Gastrocnemius medialis (tissue), 4 donors: ENCODE data around the gene PODN. TPM values are rescaled to one million over a fixed set of nuclear protein-coding genes. Genes with fewer than 3 reads are reported as not detected.

ENCODE experiments used
- ATAC-seq, 2 donors: fragments of 150-250 bp; one replicate each; pipeline ENCODE4 v1.9.1; 2016
- DNase-seq, 2 donors: peaks; one replicate each; pipeline ENCODE4 v3.0.0-alpha.2; 2019
- H3K27ac ChIP-seq, 4 donors: fragments of 200-600 bp; sonication (generic); 1 replicate in 1 of 4; 2 replicates in 3 of 4; pipeline ENCODE4 v1.5.1; 2016 to 2018; ENCODE audit warnings: mild to moderate bottlenecking in 2 of 4, moderate library complexity in 1 of 4
- H3K27me3 ChIP-seq, 3 donors: fragments of 200-600 bp; sonication (generic) in 2 of 3; 1 replicate in 1 of 3; 2 replicates in 2 of 3; pipeline versions ENCODE4 v1.5.1 to v1.6.0; 2016 to 2019; ENCODE audit warnings: mild to moderate bottlenecking in 1 of 3, moderate library complexity in 1 of 3
- H3K36me3 ChIP-seq, 2 donors: fragments of 200-600 bp; sonication (generic) in 1 of 2; one replicate each; pipeline ENCODE4 v1.5.1; 2017 to 2018
- H3K4me1 ChIP-seq, 2 donors: fragments of 200-600 bp; sonication (generic) in 1 of 2; one replicate each; pipeline ENCODE4 v1.5.1; 2016 to 2017; ENCODE audit warnings: mild to moderate bottlenecking in 2 of 2
- H3K4me3 ChIP-seq, 4 donors: fragments of 200-600 bp; sonication (generic) in 3 of 4; 1 replicate in 1 of 4; 2 replicates in 3 of 4; pipeline ENCODE4 v1.5.1; 2016 to 2019; ENCODE audit warnings: mild to moderate bottlenecking in 2 of 4
- H3K9me3 ChIP-seq, 3 donors: fragments of 200-600 bp; sonication (generic) in 2 of 3; 1 replicate in 1 of 3; 2 replicates in 2 of 3; pipeline ENCODE4 v1.5.1; 2016 to 2019
- POLR2A ChIP-seq, 2 donors: fragments of 450-650 bp; IDR thresholded peaks; one replicate each; pipeline ENCODE4 v1.6.1; 2017; ENCODE audit warnings: antibody characterized with exemption in 2 of 2, mild to moderate bottlenecking in 2 of 2, moderate library complexity in 2 of 2
- in situ Hi-C, 4 donors: fragments of 200-750 bp; cut with MboI; loops; one replicate each; pipeline versions ENCODE4 v1.15.0 to v1.8.0; 2017; ENCODE audit warnings: low sequenced_read_pairs in 4 of 4
- intact Hi-C: fragments of 100-400 bp; cut with DNase I; formaldehyde crosslinking; loops from one replicate; pipeline ENCODE4 v1.15.1; 2023; ENCODE audit warnings: low total_unique reads
- total RNA-seq, 4 donors: library from RNA; depleted of rRNA; stranded (reverse); fragments of >200 nt; gene quantifications; one replicate each; pipeline versions ENCODE4 v1.1.0 to v1.2.3, GENCODE V29; 2016
- TF ChIP-seq, protein P1 (sequence below), 5 experiments: fragments of 450-650 bp in 3 of 5; fragments of 200-600 bp in 2 of 5; sonication (generic) in 2 of 5; IDR thresholded peaks in 4 of 5; conservative IDR thresholded peaks in 1 of 5; 1 replicate in 4 of 5; 2 replicates in 1 of 5; pipeline ENCODE4 v1.5.1; 2016 to 2019; ENCODE audit warnings: antibody characterized with exemption in 5 of 5, mild to moderate bottlenecking in 3 of 5, moderate library complexity in 3 of 5

The PODN gene
- total RNA-seq, 4 donors from 2014 or later: 10.2 to 15.9 (median 13.0) TPM

DNA sequence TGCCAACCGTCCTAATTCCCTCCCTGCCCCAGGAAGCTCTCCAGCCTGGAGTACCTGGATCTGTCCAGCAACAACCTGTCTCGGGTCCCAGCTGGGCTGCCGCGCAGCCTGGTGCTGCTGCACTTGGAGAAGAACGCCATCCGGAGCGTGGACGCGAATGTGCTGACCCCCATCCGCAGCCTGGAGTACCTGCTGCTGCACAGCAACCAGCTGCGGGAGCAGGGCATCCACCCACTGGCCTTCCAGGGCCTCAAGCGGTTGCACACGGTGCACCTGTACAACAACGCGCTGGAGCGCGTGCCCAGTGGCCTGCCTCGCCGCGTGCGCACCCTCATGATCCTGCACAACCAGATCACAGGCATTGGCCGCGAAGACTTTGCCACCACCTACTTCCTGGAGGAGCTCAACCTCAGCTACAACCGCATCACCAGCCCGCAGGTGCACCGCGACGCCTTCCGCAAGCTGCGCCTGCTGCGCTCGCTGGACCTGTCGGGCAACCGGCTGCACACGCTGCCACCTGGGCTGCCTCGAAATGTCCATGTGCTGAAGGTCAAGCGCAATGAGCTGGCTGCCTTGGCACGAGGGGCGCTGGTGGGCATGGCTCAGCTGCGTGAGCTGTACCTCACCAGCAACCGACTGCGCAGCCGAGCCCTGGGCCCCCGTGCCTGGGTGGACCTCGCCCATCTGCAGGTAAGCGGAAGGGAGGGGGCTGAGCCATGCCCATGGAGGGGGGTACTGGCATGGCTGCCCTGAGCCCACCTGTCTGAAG, 16.5 kb downstream of the PODN start:
- in situ Hi-C loops (no loop called here), intact Hi-C loops (no loop called here)
- Histone ChIP-seq H3K4me1 (no peaks in the 10 kb centered on the region), H3K36me3 (no peaks in the 10 kb centered on the region), H3K4me3 (no peak overlapping the region), H3K27me3 (no peaks in the 10 kb centered on the region), H3K9me3 (no peaks in the 10 kb centered on the region), H3K27ac (no peak overlapping the region)
- DNase-seq (no peak), ATAC-seq (no peak)
- TF ChIP-seq, protein P1, sequence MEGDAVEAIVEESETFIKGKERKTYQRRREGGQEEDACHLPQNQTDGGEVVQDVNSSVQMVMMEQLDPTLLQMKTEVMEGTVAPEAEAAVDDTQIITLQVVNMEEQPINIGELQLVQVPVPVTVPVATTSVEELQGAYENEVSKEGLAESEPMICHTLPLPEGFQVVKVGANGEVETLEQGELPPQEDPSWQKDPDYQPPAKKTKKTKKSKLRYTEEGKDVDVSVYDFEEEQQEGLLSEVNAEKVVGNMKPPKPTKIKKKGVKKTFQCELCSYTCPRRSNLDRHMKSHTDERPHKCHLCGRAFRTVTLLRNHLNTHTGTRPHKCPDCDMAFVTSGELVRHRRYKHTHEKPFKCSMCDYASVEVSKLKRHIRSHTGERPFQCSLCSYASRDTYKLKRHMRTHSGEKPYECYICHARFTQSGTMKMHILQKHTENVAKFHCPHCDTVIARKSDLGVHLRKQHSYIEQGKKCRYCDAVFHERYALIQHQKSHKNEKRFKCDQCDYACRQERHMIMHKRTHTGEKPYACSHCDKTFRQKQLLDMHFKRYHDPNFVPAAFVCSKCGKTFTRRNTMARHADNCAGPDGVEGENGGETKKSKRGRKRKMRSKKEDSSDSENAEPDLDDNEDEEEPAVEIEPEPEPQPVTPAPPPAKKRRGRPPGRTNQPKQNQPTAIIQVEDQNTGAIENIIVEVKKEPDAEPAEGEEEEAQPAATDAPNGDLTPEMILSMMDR (IDR thresholded peaks at IDR 0.05 in 4 of 5, conservative IDR thresholded peaks at IDR 0.05 in 1 of 5): no peak
- no peak for TF ChIP-seq POLR2A (IDR thresholded peaks at IDR 0.05)

DNA sequence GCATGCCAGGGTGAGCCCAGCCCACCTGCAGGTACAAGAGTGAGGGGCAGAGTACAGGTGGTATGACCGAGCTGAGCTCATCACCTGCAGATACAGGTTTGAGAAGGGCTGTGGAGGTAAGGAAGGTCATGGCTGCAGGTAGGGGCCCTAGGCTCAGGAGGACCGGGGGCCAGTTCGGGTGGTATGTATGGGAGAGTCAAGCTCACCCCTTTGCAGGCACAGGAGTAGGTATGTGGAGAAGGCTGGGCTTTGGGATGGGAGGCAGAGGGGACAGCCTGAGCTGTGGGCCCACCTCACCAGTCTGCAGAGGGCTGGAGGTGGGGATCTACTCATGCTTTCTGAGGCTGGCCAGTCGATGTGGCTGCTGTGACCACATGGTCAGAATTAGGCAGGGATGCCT, 17.2 kb downstream of the PODN start:
- ATAC-seq (no peak), DNase-seq (no peak)
- TF ChIP-seq POLR2A (IDR thresholded peaks at IDR 0.05): no peak
- TF ChIP-seq, protein P1 (IDR thresholded peaks at IDR 0.05 in 4 of 5, conservative IDR thresholded peaks at IDR 0.05 in 1 of 5): no peak

DNA sequence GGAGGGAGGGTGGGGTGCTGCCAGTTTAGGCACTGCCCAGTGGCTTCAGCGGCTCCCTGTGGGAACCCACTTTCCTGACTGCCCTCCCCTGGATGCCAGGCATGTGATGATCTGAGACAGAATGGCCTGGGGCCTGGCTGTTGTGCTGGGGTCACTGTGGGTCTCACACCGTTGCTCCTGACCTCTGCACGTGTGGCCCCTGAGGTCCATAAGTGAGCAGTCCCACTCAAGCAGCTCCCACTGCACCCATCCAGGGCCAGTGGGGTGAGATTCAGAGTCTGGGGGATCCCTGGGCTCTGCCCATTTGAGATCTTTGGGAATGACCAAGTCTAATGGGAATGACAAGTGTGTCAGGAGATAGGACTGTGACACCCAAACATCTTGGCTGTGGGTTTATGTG, 18.0 kb downstream of the PODN start:
- H3K27me3 ChIP-seq: no peaks in the 10 kb centered on the region
- no peaks in the 10 kb centered on the region for H3K36me3 ChIP-seq
- ATAC-seq: no peak
- no peak overlapping the region for H3K4me3 ChIP-seq
- TF ChIP-seq, protein P1 (IDR thresholded peaks at IDR 0.05 in 4 of 5, conservative IDR thresholded peaks at IDR 0.05 in 1 of 5): no peak
- no peak for TF ChIP-seq POLR2A (IDR thresholded peaks at IDR 0.05)
- H3K4me1 ChIP-seq: no peaks in the 10 kb centered on the region
- no peak for DNase-seq
- intact Hi-C loops: no loop called here
- H3K27ac ChIP-seq: no peak overlapping the region
- H3K9me3 ChIP-seq: no peaks in the 10 kb centered on the region
- in situ Hi-C loops: no loop called here

More for the DNA sequence above, 17.2 kb downstream of the PODN start:
- H3K27me3 ChIP-seq: no peaks in the 10 kb centered on the region
- no peaks in the 10 kb centered on the region for H3K36me3 ChIP-seq
- in situ Hi-C loops: no loop called here
- no peaks in the 10 kb centered on the region for H3K4me1 ChIP-seq
- no peaks in the 10 kb centered on the region for H3K9me3 ChIP-seq
- H3K4me3 ChIP-seq: no peak overlapping the region
- intact Hi-C loops: no loop called here
- no peak overlapping the region for H3K27ac ChIP-seq

DNA sequence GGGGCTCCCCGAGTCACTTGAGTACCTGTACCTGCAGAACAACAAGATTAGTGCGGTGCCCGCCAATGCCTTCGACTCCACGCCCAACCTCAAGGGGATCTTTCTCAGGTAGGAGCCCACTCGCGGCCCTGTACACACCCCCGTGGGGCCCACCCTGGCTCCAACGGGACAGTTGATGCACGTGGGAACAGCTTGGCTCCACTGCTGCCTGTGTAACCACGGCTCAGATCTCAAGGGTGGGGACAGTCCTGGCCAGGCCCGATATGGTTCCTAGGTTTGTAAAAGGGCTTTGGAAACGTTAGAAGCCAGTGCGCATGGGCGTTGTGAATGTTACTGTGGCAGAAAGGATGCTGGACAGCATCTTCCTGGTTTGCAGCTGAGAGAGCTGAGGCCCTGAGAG, 18.8 kb downstream of the PODN start:
- H3K27me3 ChIP-seq: no peaks in the 10 kb centered on the region
- DNase-seq: no peak
- in situ Hi-C loops: no loop called here
- H3K9me3 ChIP-seq: no peaks in the 10 kb centered on the region
- no peak overlapping the region for H3K4me3 ChIP-seq
- no peak for ATAC-seq
- no peaks in the 10 kb centered on the region for H3K4me1 ChIP-seq
- H3K36me3 ChIP-seq: no peaks in the 10 kb centered on the region
- no peak overlapping the region for H3K27ac ChIP-seq
- intact Hi-C loops: no loop called here
- TF ChIP-seq, protein P1 (IDR thresholded peaks at IDR 0.05 in 4 of 5, conservative IDR thresholded peaks at IDR 0.05 in 1 of 5): no peak
- TF ChIP-seq POLR2A (IDR thresholded peaks at IDR 0.05): no peak
